ENCODE measurements around the gene LMAN1L.

LMAN1L gene

DNA sequence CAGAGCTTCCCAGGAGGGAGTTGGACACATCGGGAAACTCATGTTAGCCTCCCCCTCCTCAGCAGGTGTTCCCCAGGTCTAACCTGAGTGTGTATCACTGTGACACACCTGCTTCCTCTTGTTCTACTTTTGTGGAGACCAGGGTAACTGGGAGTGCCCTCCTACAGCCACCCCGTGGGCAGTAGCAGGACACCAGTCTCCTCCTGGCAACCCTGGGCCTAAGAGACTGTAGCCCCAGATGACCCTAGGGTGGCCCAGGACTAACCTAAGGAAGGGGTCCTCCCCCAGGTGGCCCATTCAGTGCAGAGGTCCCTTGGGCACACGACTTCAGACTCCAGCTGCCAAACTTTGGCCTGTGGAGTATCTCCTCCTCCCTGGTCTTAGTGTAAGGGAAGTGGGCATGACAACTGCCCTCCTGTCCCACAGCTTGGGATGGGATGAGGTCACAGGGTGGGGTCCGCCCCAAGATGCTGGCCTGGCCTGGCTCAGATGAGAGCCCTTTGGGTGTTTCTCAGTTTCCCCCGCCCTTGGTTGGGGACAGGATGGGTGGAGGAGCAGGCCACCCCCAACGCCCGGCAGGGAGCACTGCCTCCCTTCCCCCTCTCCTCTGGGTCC lies 26.0 kb upstream of the LMAN1L start:
- H3K14ac ChIP-seq (ENCODE audit: low read length in 2 of 2) = no peak overlapping the region
- no peak overlapping the region for H3K4me3 ChIP-seq (ENCODE audit: insufficient read depth in 1 of 2, low read depth in 1 of 2, low read length in 2 of 2)
- no peak overlapping the region for H3K27ac ChIP-seq (ENCODE audit: low read length, poor library complexity, severe bottlenecking)
- DNase-seq = no peak
- H3K79me1 ChIP-seq (replicated peaks; ENCODE audit: low read length, poor library complexity, severe bottlenecking) = peaks cover 20% of the 10 kb centered on the region
- peak overlapping the region; percentile 34 for H2BK15ac ChIP-seq (ENCODE audit: low read depth, poor library complexity, severe bottlenecking)
- WGBS = 91% methylated on average over 4 of the region's 7 CpGs
- no peak overlapping the region for H4K8ac ChIP-seq (ENCODE audit: low read length)
- peak overlapping the region; percentile 1 for H2AK5ac ChIP-seq (ENCODE audit: low read length, severe bottlenecking)
- H2BK120ac ChIP-seq (ENCODE audit: low read depth, low read length) = no peak overlapping the region
- no peak overlapping the region for H3K18ac ChIP-seq (ENCODE audit: low read depth in 1 of 2, low read length in 2 of 2)
- peak overlapping the region; percentile 29 for H3K9ac ChIP-seq (ENCODE audit: low read length)
- no peak overlapping the region for H2AFZ ChIP-seq (ENCODE audit: low read depth, low read length)
- no peak overlapping the region for H3K23ac ChIP-seq (ENCODE audit: low read length in 2 of 2)
- H3K4me2 ChIP-seq (ENCODE audit: low read length, poor library complexity, severe bottlenecking) = no peak overlapping the region
- H3K27me3 ChIP-seq (ENCODE audit: control insufficient read depth in 1 of 2, insufficient read depth in 1 of 2, low read length in 2 of 2) = no peaks in the 10 kb centered on the region
- no peak overlapping the region for H4K91ac ChIP-seq (ENCODE audit: low read length)
- peaks cover 0 to 12% of the 10 kb centered on the region in 2 experiments for H3K36me3 ChIP-seq (ENCODE audit: control insufficient read depth in 1 of 2, insufficient read depth in 2 of 2, low read depth in 1 of 2, low read length in 2 of 2)
- H2BK5ac ChIP-seq (ENCODE audit: low read depth, low read length, poor library complexity, severe bottlenecking) = no peak overlapping the region
- H3K4me1 ChIP-seq (ENCODE audit: control insufficient read depth, insufficient read depth, low read depth, low read length) = peaks cover 76% of the 10 kb centered on the region
- no peak overlapping the region for H3K4ac ChIP-seq (ENCODE audit: low read depth in 1 of 2, low read length in 2 of 2)
- no peak overlapping the region for H2BK12ac ChIP-seq (ENCODE audit: low read length in 2 of 2)
- H3K9me3 ChIP-seq (ENCODE audit: control insufficient read depth, low read length) = no peaks in the 10 kb centered on the region

DNA sequence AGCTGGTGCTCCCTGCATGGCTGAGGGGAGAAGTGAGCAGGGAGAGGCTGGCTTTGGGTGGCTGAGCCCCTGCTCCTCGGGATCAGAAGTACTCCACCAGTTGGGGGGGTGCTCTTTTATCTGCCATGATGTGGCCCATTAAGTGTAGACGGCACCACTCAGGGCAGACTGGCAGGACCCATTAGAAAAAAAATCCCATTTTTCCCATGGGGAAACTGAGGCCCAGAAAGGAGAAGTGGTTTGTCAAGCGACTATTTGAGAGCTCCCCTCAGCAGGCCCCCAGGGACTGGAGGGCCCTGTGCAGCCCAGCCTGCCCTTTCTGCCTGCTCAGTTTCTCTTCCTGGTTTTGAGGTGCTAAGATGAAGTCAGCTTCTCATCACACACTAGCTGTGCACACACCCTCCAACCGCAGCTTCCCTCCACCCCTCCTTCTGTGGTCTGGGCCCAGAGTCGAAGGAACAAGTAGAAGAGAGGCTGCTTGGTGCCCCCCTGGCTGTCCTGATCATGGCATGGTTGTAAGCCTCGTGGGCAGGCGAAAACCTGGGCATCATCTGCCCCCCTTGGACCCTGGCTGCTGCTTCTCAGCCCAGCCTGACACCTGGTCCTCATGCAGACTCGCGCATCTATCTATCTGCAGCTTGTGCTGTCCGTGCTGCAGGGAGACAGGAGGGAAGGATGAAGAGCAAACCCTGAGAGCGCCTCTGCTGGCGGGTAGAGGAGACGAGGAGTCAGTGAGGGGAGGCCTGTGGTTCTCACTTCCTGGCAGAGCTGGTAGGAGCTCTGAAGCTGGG lies 25.2 kb upstream of the LMAN1L start:
- Histone ChIP-seq H3K4me2 (ENCODE audit: low read length, poor library complexity, severe bottlenecking) (no peak overlapping the region), H3K27me3 (ENCODE audit: control insufficient read depth in 1 of 2, insufficient read depth in 1 of 2, low read length in 2 of 2) (no peaks in the 10 kb centered on the region), H2BK15ac (ENCODE audit: low read depth, poor library complexity, severe bottlenecking) (no peak overlapping the region), H2BK5ac (ENCODE audit: low read depth, low read length, poor library complexity, severe bottlenecking) (no peak overlapping the region), H3K36me3 (ENCODE audit: control insufficient read depth in 1 of 2, insufficient read depth in 2 of 2, low read depth in 1 of 2, low read length in 2 of 2) (peaks cover 0 to 13% of the 10 kb centered on the region in 2 experiments), H2BK12ac (ENCODE audit: low read length in 2 of 2) (peak overlapping the region; percentile 23), H3K18ac (ENCODE audit: low read depth in 1 of 2, low read length in 2 of 2) (peak overlapping the region in 1 of 2 experiments; percentile 61), H3K23ac (ENCODE audit: low read length in 2 of 2) (no peak overlapping the region), H3K14ac (ENCODE audit: low read length in 2 of 2) (no peak overlapping the region), H3K4ac (ENCODE audit: low read depth in 1 of 2, low read length in 2 of 2) (no peak overlapping the region), H2AFZ (ENCODE audit: low read depth, low read length) (no peak overlapping the region), H2BK120ac (ENCODE audit: low read depth, low read length) (no peak overlapping the region), H4K91ac (ENCODE audit: low read length) (no peak overlapping the region), H3K4me1 (ENCODE audit: control insufficient read depth, insufficient read depth, low read depth, low read length) (peaks cover 83% of the 10 kb centered on the region), H3K79me1 (replicated peaks; ENCODE audit: low read length, poor library complexity, severe bottlenecking) (peaks cover 19% of the 10 kb centered on the region), H4K8ac (ENCODE audit: low read length) (no peak overlapping the region), H3K4me3 (ENCODE audit: insufficient read depth in 1 of 2, low read depth in 1 of 2, low read length in 2 of 2) (no peak overlapping the region), H2AK5ac (ENCODE audit: low read length, severe bottlenecking) (peak overlapping the region; percentile 1), H3K27ac (ENCODE audit: low read length, poor library complexity, severe bottlenecking) (no peak overlapping the region), H3K9ac (ENCODE audit: low read length) (peak overlapping the region; percentile 60), H3K9me3 (ENCODE audit: control insufficient read depth, low read length) (no peaks in the 10 kb centered on the region)
- peak; percentile 83 for DNase-seq
- WGBS = 50% methylated on average over 13 of the region's 13 CpGs

GRCh38 chr15:74788042-74788682 lies 24.5 kb upstream of the LMAN1L start:
- peak overlapping the region in 1 of 2 experiments; percentile 14 for H3K18ac ChIP-seq (ENCODE audit: low read depth in 1 of 2, low read length in 2 of 2)
- no peak overlapping the region for H2BK5ac ChIP-seq (ENCODE audit: low read depth, low read length, poor library complexity, severe bottlenecking)
- no peak overlapping the region for H3K27ac ChIP-seq (ENCODE audit: low read length, poor library complexity, severe bottlenecking)
- H3K4me2 ChIP-seq (ENCODE audit: low read length, poor library complexity, severe bottlenecking) = no peak overlapping the region
- 78% methylated on average over 4 of the region's 7 CpGs for WGBS
- H4K8ac ChIP-seq (ENCODE audit: low read length) = no peak overlapping the region
- no peak overlapping the region for H2BK15ac ChIP-seq (ENCODE audit: low read depth, poor library complexity, severe bottlenecking)
- peak overlapping the region; percentile 60 for H3K9ac ChIP-seq (ENCODE audit: low read length)
- no peak for DNase-seq
- H3K79me1 ChIP-seq (replicated peaks; ENCODE audit: low read length, poor library complexity, severe bottlenecking) = peaks cover 20% of the 10 kb centered on the region
- H3K36me3 ChIP-seq (ENCODE audit: control insufficient read depth in 1 of 2, insufficient read depth in 2 of 2, low read depth in 1 of 2, low read length in 2 of 2) = peaks cover 0 to 14% of the 10 kb centered on the region in 2 experiments
- H3K4me3 ChIP-seq (ENCODE audit: insufficient read depth in 1 of 2, low read depth in 1 of 2, low read length in 2 of 2) = no peak overlapping the region
- no peaks in the 10 kb centered on the region for H3K27me3 ChIP-seq (ENCODE audit: control insufficient read depth in 1 of 2, insufficient read depth in 1 of 2, low read length in 2 of 2)
- no peak overlapping the region for H2AFZ ChIP-seq (ENCODE audit: low read depth, low read length)
- H3K4me1 ChIP-seq (ENCODE audit: control insufficient read depth, insufficient read depth, low read depth, low read length) = peaks cover 83% of the 10 kb centered on the region
- H2BK120ac ChIP-seq (ENCODE audit: low read depth, low read length) = no peak overlapping the region
- peak overlapping the region; percentile 27 for H2AK5ac ChIP-seq (ENCODE audit: low read length, severe bottlenecking)
- peak overlapping the region; percentile 7 to 26 for H3K4ac ChIP-seq (ENCODE audit: low read depth in 1 of 2, low read length in 2 of 2)
- no peaks in the 10 kb centered on the region for H3K9me3 ChIP-seq (ENCODE audit: control insufficient read depth, low read length)
- H4K91ac ChIP-seq (ENCODE audit: low read length) = no peak overlapping the region
- no peak overlapping the region for H3K14ac ChIP-seq (ENCODE audit: low read length in 2 of 2)
- no peak overlapping the region for H2BK12ac ChIP-seq (ENCODE audit: low read length in 2 of 2)
- H3K23ac ChIP-seq (ENCODE audit: low read length in 2 of 2) = no peak overlapping the region

DNA sequence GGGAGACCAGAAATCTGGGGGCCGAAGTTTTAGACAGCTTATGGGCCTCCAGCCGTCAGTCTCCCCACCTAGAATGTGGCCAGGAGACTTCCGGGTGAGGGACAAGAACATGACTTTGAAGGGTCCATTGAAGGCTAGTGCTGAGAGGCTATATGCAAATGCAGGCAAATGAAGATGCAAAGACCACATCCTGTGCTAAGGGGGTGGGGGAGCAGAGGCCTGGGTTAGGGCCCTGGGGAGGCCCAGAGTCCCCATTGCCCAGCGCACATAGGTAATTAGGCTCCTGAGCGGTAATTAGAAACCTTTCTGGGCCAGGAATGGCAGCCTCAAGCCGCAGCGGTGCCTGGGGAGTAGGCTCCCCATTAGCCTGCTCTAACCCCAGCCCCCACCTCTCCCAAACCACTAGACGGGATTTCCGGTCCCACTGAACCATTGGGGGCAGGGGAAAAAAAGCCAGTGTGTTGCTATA lies 23.9 kb upstream of the LMAN1L start:
- no peak overlapping the region for H2BK15ac ChIP-seq (ENCODE audit: low read depth, poor library complexity, severe bottlenecking)
- H4K91ac ChIP-seq (ENCODE audit: low read length) = peak overlapping the region; percentile 28
- peaks cover 81% of the 10 kb centered on the region for H3K4me1 ChIP-seq (ENCODE audit: control insufficient read depth, insufficient read depth, low read depth, low read length)
- H4K8ac ChIP-seq (ENCODE audit: low read length) = no peak overlapping the region
- no peak overlapping the region for H3K14ac ChIP-seq (ENCODE audit: low read length in 2 of 2)
- H3K4me3 ChIP-seq (ENCODE audit: insufficient read depth in 1 of 2, low read depth in 1 of 2, low read length in 2 of 2) = no peak overlapping the region
- no peak overlapping the region for H3K4me2 ChIP-seq (ENCODE audit: low read length, poor library complexity, severe bottlenecking)
- H3K23ac ChIP-seq (ENCODE audit: low read length in 2 of 2) = no peak overlapping the region
- H2BK120ac ChIP-seq (ENCODE audit: low read depth, low read length) = no peak overlapping the region
- H3K4ac ChIP-seq (ENCODE audit: low read depth in 1 of 2, low read length in 2 of 2) = no peak overlapping the region
- DNase-seq = no peak
- peaks cover 23% of the 10 kb centered on the region for H3K79me1 ChIP-seq (replicated peaks; ENCODE audit: low read length, poor library complexity, severe bottlenecking)
- no peak overlapping the region for H3K27ac ChIP-seq (ENCODE audit: low read length, poor library complexity, severe bottlenecking)
- no peaks in the 10 kb centered on the region for H3K27me3 ChIP-seq (ENCODE audit: control insufficient read depth in 1 of 2, insufficient read depth in 1 of 2, low read length in 2 of 2)
- no peak overlapping the region for H3K9ac ChIP-seq (ENCODE audit: low read length)
- peaks cover 0 to 14% of the 10 kb centered on the region in 2 experiments for H3K36me3 ChIP-seq (ENCODE audit: control insufficient read depth in 1 of 2, insufficient read depth in 2 of 2, low read depth in 1 of 2, low read length in 2 of 2)
- H2AK5ac ChIP-seq (ENCODE audit: low read length, severe bottlenecking) = no peak overlapping the region
- H3K9me3 ChIP-seq (ENCODE audit: control insufficient read depth, low read length) = no peaks in the 10 kb centered on the region
- H2BK12ac ChIP-seq (ENCODE audit: low read length in 2 of 2) = no peak overlapping the region
- WGBS = 82% methylated on average over 9 of the region's 9 CpGs
- no peak overlapping the region for H2AFZ ChIP-seq (ENCODE audit: low read depth, low read length)
- H3K18ac ChIP-seq (ENCODE audit: low read depth in 1 of 2, low read length in 2 of 2) = no peak overlapping the region
- H2BK5ac ChIP-seq (ENCODE audit: low read depth, low read length, poor library complexity, severe bottlenecking) = no peak overlapping the region

All from mesenchymal stem cell (in vitro differentiated cells and primary cell).